Right lung (tissue), 5 donors: ENCODE measurements around the gene GALNT2. TPM values are rescaled to one million over a fixed set of nuclear protein-coding genes. Genes with fewer than 3 reads are reported as not detected.
A peak's percentile ranks its signal among the peaks of the same experiment; 100 is the strongest.

Experiments used
- DNase-seq, 2 donors: peaks; one replicate each; pipeline ENCODE4 v3.0.0-alpha.2; 2013
- polyA plus RNA-seq, 5 donors: library from polyadenylated mRNA; unstranded; fragments of 120-200 nt; gene quantifications; one replicate each; pipeline versions ENCODE4 v1.2.1 to v1.2.3, GENCODE V29; 2013; ENCODE audit warnings: inconsistent platforms in 1 of 5, low replicate concordance in 1 of 5; ENCODE audit not compliant: insufficient read length in 5 of 5, insufficient read depth in 1 of 5

The GALNT2 gene
- polyA plus RNA-seq, 5 donors, result 28.2 to 41.2 (median 36.2) TPM

GRCh38 chr1:230176871-230177411 lies 109.9 kb downstream of the GALNT2 start:
- no peak for DNase-seq

GRCh38 chr1:230179249-230179648 lies 112.2 kb downstream of the GALNT2 start:
- DNase-seq, result no peak

DNA sequence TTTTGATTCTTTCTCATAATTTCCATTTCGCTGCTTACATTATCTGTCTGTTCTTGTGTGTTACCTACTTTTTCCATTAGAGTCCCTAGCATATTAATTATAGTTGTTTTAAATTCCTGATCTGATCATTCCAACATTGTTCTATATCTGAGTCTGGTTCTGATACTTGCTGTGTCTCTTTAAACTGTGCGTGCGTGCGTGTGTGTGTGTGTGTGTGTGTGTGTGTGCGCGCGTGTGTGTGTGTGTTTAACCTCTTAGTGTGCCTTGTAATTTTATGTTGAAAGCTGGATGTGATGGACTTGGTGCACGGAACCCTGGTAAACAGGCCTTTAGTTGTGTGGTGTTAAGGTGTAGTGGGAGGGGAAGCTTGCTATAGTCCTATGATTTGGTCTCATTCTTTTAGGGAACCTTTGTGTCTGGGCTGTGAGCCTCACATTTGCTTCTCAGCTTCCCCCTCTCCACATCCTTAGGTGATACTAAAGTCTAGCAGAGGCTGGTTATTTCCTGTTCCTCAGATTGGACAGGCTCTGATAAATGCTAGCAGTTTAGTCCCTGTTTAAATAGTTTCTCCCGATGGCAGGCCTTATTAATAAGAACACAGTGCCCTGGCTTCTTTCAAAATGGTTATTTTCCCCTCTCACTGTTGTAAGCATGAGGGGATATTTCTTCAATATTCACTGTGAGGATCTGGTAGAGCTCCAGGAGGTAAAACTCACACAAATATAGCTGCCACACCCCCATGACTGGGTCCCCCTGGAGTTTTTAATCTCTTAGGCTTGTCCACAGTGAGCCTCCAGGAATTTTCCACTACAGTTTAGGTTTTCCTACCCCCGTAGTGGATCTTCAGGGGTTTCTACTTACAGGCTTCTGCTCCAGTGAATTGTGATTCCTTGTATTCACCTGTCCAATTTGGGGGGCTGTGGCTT lies 118.3 kb downstream of the GALNT2 start:
- DNase-seq, result no peak

GRCh38 chr1:230186003-230186863 lies 119.2 kb downstream of the GALNT2 start:
- peak; percentile 48 to 61 for DNase-seq

- no peak for DNase-seq
These were observed 119.8 kb downstream of the GALNT2 start for GRCh38 chr1:230186874-230187273.

- DNase-seq, result no peak
These were observed 120.3 kb downstream of the GALNT2 start for GRCh38 chr1:230187290-230187689.

GRCh38 chr1:230188826-230189225 lies 121.8 kb downstream of the GALNT2 start:
- DNase-seq, result no peak

- DNase-seq, result no peak
These were observed 122.3 kb downstream of the GALNT2 start for GRCh38 chr1:230189341-230189740.

DNA sequence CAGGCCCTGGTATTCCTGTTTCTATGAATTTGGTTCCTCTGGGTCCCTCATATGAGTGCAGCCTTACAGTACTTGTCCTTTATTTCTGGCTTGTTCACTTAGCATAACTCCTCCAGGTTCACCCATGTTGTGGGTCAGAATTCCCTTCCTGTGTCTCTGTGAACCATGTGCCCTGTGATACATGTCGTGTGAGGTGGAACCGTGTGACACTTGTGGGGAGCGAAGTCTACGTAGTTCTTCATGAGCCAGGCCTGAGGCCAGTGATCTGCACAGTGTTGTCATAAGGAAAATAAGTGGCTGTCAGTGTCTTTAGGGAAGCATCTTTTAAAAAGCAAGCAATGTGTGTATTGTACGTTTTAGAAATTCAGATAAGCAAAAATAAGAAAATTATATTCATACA lies 122.8 kb downstream of the GALNT2 start:
- DNase-seq, result no peak

DNA sequence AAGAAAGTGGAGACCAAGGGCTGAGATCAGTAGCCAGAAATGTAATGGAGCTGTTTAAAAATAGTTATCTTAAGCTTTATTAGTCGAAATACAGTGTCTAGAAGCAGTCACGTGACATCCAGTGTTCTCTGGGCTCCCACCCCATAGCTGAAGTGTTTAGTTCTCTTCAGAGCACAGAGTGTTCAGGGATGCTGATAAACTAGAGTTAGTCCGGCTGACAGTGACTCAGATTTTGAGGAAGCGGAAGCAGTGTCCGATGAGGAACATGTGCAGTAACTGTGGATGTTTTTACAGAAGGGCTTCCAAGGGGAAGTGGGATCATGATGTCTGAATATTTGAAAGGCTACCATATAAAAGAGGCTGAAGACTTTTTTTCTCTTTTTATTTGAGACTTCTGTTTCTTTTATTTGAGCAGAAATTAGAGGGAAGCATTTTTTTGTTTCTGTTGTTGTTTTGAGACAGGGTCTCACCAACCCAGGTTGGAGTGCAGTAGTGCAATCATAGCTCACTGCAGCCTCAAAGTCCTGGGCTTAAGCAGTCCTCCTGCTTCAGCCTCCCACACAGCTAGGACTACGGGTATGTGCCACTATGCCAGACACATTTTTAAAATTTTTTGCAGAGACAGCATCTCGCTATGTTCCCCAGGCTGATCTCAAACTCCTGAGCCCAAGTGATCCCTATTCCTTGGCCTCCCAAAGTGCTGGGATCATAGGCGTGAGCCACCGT lies 124.2 kb downstream of the GALNT2 start:
- no peak for DNase-seq

- DNase-seq, result no peak
These were observed 124.8 kb downstream of the GALNT2 start for GRCh38 chr1:230191855-230192254.

- DNase-seq, result no peak
These were observed 127.5 kb downstream of the GALNT2 start for GRCh38 chr1:230194525-230194924.

DNA sequence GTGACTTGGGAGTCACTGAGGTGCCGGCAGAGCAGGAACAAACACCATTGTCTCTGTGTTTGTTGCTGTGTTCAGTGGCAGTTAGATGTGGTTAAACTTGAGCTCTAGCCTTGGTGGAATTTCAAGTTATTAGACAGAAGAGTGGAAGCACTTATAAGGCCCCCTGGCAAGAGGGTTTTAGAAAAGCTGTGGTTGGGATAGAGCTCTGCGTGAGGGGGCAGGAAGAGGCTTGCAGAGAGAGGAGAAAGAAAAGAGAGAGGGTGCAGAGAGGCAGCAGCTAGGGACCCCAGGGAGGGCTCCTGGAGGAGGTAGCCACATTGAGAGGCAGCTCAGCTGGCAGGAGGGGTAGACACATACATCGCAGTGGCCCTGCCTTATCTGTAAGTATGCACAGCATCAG lies 128.2 kb downstream of the GALNT2 start:
- DNase-seq, result no peak

DNA sequence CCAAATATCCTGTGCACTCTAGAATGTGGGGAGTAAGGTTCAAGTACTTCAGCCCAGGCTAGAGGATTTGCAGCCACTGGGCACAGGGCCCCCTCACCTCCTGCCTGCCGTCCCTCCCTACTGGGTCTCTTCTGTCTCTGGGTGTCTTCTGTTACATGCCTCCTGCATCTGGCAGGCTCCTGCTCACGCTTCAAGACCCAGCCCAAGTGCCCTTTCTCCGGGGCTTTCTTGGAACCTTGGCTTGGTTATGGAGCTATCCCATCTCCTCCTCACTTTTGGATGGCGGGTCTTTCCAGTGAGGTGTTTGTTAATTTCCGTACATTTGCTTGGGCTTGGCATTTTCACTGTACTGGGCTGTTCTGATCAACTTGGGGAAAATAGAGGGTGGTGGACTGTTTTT lies 129.0 kb downstream of the GALNT2 start:
- DNase-seq, result no peak

GRCh38 chr1:230197644-230198567 lies 130.9 kb downstream of the GALNT2 start:
- no peak for DNase-seq

GRCh38 chr1:230199034-230199433 lies 132.0 kb downstream of the GALNT2 start:
- DNase-seq, result no peak

DNA sequence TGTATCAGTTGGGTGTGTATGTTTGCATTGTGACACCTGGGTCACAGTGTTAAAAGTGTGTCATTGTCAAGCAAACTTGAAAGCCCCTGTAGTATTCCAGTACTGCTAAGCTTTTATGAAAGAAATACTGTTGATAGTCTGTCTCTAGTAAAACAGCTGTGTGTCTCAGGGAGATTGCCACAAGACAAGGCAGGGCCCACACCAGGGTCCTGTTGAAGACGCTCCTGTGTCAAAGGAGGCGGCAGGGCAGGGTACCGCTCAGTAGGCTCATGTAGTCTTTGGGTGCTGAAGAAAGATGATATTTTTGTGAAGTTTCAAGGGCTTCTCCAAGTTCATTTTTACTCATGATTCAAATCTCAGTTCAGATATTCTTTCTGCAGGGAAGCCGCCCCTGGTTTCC lies 132.5 kb downstream of the GALNT2 start:
- no peak for DNase-seq

GRCh38 chr1:230200276-230200675 lies 133.2 kb downstream of the GALNT2 start:
- DNase-seq, result no peak

- DNase-seq, result no peak
These were observed 134.4 kb downstream of the GALNT2 start for GRCh38 chr1:230201445-230201844.

DNA sequence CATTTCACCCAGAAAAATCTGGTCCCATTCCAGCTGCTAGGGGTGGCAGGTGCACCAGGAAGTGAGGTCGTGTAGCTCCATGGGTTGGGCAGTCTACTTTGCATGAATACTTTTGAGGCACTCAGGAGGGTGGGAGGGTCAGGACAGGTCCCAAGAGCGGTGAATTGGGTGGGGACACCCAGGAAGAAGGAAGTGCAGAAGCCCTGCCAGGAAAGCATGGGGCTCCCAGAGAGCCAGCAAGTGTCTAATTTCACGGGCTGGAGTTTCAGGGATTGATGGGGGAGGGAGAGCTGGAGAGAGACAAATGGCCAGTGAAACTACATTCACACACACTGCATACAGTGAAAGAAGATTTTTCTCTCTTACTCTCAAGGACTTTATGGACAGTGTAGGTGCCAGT lies 137.8 kb downstream of the GALNT2 start:
- no peak for DNase-seq
